ENCODE results near the gene DPH2.

DNA sequence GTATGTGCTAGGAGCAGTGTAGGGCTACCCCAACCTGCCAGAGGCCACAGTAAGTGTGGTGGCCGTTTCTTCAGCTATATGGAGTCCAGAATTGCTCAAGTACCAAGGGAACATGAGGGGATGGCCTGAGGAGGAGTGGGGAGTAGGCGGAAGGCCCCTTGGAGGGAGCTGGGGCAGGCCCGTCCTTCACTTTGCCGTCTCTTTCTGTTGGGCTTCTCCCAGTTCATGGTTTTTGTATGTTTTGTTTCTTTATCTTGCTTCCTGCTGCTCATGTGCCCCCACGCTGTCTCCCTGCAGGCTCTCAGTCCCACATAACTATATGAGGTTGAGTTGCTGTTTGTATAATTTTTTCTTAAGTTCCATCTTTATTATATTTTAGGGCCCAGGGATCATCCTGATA, 5.9 kb upstream of the DPH2 start:
- TF ChIP-seq EZH2 (IDR thresholded peaks at IDR 0.05) (no peak), POLR2AphosphoS5 (IDR thresholded peaks at IDR 0.05; ENCODE audit: borderline replicate concordance, low read depth, low read length) (no peak), FOXP2 (optimal IDR thresholded peaks at IDR 0.05; ENCODE audit: control extremely low read depth, extremely low read length, insufficient read depth) (no peak)
